RWPE2 (cell line): ENCODE data around the gene CDC42EP4.
A peak's percentile ranks its signal among the peaks of the same experiment; 100 is the strongest.
"Not testable (repeated sequence)": the region's sequence is repeated elsewhere in the genome, so short reads cannot be mapped to it uniquely, and the experiment has no call there.

Experiments used
- ATAC-seq: fragments of 200-7000 bp; cut with Tn5 transposase; 3 replicates; pipeline ENCODE4 v1.9.1; 2021; ENCODE audit warnings: low read depth
- DNase-seq: peaks from one replicate; pipeline ENCODE4 v3.0.0-alpha.2; 2020; ENCODE audit warnings: low spot score
- H3K27ac ChIP-seq: fragments of 450-650 bp; 2 replicates; pipeline ENCODE4 v1.5.1; 2017; ENCODE audit warnings: mild to moderate bottlenecking; ENCODE audit not compliant: poor library complexity, severe bottlenecking
- H3K27me3 ChIP-seq: fragments of 250-450 bp; sonication (Bioruptor Pico); 2 replicates; pipeline ENCODE4 v1.5.1; 2021; ENCODE audit warnings: mild to moderate bottlenecking, moderate library complexity; ENCODE audit not compliant: insufficient read depth, poor library complexity, severe bottlenecking
- H3K36me3 ChIP-seq: fragments of 250-450 bp; sonication (Bioruptor Pico); 2 replicates; pipeline ENCODE4 v1.5.1; 2020; ENCODE audit warnings: low read depth, mild to moderate bottlenecking, moderate library complexity
- H3K4me1 ChIP-seq: fragments of 250-450 bp; sonication (Bioruptor Pico); 2 replicates; pipeline ENCODE4 v1.5.1; 2021; ENCODE audit warnings: mild to moderate bottlenecking, moderate library complexity; ENCODE audit not compliant: insufficient read depth, poor library complexity, severe bottlenecking
- H3K4me3 ChIP-seq: fragments of 250-450 bp; sonication (Bioruptor Pico); 2 replicates; pipeline ENCODE4 v1.5.1; 2021; ENCODE audit warnings: mild to moderate bottlenecking, moderate library complexity; ENCODE audit not compliant: severe bottlenecking
- H3K9me3 ChIP-seq: fragments of 250-450 bp; sonication (Bioruptor Pico); 2 replicates; pipeline ENCODE4 v1.5.1; 2021; ENCODE audit warnings: mild to moderate bottlenecking, moderate library complexity; ENCODE audit not compliant: severe bottlenecking
- CTCF ChIP-seq: fragments of 450-650 bp; IDR thresholded peaks from one replicate; pipeline ENCODE4 v1.5.1; 2017; ENCODE audit warnings: mild to moderate bottlenecking, moderate library complexity; ENCODE audit not compliant: poor library complexity, severe bottlenecking

CDC42EP4 gene

GRCh38 chr17:73309727-73310596 lies 1.8 kb downstream of the CDC42EP4 start:
- Histone ChIP-seq H3K27ac (peak overlapping the region; percentile 87), H3K36me3 (no peaks in the 10 kb centered on the region), H3K9me3 (no peaks in the 10 kb centered on the region), H3K4me3 (peak overlapping the region; percentile 79), H3K4me1 (peaks cover 45% of the 10 kb centered on the region), H3K27me3 (no peaks in the 10 kb centered on the region)
- DNase-seq (no peak), ATAC-seq (no peak)
- TF ChIP-seq CTCF, result no peak

GRCh38 chr17:73308959-73309358 lies 2.8 kb downstream of the CDC42EP4 start:
- not testable (repeated sequence) for H3K36me3 ChIP-seq, H3K4me3 ChIP-seq, H3K9me3 ChIP-seq, ATAC-seq, H3K27me3 ChIP-seq, DNase-seq
- Histone ChIP-seq H3K27ac (peak overlapping the region; percentile 87), H3K4me1 (peaks cover 55% of the 10 kb centered on the region)

- no peak for TF ChIP-seq CTCF
- Histone ChIP-seq H3K36me3 (no peaks in the 10 kb centered on the region), H3K4me3 (no peak overlapping the region), H3K27ac (peak overlapping the region; percentile 87), H3K27me3 (no peaks in the 10 kb centered on the region), H3K9me3 (no peaks in the 10 kb centered on the region), H3K4me1 (peaks cover 62% of the 10 kb centered on the region)
- ATAC-seq, result peak; percentile 26
- peak; percentile 92 for DNase-seq
Measured at GRCh38 chr17:73308017-73308823, 3.6 kb downstream of the CDC42EP4 start.

- no peaks in the 10 kb centered on the region for H3K27me3 ChIP-seq
- no peak overlapping the region for H3K4me3 ChIP-seq
- H3K27ac ChIP-seq, result peak overlapping the region; percentile 87
- peaks cover 60% of the 10 kb centered on the region for H3K4me1 ChIP-seq
- H3K9me3 ChIP-seq, result no peaks in the 10 kb centered on the region
- DNase-seq, result no peak
- H3K36me3 ChIP-seq, result no peaks in the 10 kb centered on the region
- no peak for ATAC-seq
- TF ChIP-seq CTCF, result no peak
Measured at GRCh38 chr17:73307130-73307529, 4.7 kb downstream of the CDC42EP4 start.
